Activated CD4-positive, alpha-beta T cell treated with anti-CD3 and anti-CD28 coated beads for 1 hour (primary cell): Measurements from ENCODE around the gene TMEM9.

Experiments
- DNase-seq: peaks from one replicate; pipeline ENCODE4 v3.0.0-alpha.2; 2020

TMEM9 gene

DNA sequence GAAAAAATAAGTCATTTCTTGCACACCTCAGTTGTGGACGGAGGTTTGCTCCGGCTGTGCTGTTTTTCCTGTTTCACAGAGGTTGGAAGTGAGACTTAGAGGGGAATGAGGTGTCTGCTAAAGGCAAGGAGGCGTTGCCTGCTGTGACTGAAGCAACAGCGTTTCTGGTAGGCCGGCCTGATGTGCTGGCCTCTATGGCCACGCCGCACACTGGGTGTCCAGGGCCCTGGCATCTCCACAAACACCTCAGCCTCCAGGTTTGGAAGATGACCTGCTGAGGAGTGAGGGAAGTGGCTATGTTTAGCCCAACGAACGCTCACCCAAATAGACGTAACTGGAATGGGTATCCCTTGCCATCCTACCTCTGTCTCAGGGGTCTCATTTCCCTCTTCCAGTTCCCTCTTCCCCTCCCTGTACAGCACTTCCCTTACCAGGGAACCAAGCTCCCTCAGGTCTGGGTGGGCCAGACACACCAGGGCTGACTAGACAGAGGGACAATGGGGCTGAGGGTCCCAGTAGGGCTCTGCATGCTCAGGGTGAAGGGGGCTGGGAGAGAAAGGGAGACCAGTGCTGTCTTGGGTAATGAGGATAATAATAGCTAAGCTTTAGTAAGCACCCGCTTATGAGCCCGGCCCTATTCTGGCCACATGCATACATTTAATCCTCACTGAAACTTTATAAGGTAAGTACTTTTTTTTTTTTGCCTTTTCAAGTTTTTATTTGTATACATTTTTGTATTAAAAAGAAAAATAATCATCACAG is 53.9 kb downstream of the TMEM9 start:
- DNase-seq, result no peak

DNA sequence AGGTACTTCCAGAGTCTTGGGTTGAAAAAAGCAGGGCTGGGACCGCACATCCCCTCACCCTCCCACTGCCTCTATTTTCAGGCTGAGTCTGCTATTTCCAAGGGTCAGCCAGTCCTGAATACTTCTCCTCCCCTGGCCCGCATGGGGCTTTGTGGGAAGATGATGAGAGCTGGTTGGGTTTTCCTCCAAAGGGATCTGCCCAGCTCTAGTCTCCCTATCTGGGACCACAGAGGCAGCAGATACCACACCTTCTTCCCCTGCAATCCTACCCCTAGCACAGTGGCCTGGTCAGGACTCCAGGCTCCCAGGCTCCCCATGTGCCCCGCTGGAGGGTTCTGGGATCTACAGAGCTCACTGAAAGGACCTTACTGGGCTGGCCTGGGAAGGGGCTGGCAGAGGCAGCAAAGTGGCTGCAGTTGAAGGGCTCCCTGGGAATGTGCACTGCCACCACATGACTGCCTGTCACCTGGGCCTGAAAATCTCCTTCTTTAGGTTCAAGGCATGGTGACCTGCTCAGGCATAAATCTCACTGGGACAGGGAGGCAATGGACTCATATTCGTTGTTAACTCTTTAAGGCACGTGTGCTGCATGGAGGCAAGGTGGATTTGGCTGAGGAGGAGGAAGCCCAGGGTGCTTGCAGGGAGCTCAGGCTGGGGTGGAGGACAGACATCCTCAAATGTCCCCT is 55.1 kb downstream of the TMEM9 start:
- DNase-seq, result no peak

DNA sequence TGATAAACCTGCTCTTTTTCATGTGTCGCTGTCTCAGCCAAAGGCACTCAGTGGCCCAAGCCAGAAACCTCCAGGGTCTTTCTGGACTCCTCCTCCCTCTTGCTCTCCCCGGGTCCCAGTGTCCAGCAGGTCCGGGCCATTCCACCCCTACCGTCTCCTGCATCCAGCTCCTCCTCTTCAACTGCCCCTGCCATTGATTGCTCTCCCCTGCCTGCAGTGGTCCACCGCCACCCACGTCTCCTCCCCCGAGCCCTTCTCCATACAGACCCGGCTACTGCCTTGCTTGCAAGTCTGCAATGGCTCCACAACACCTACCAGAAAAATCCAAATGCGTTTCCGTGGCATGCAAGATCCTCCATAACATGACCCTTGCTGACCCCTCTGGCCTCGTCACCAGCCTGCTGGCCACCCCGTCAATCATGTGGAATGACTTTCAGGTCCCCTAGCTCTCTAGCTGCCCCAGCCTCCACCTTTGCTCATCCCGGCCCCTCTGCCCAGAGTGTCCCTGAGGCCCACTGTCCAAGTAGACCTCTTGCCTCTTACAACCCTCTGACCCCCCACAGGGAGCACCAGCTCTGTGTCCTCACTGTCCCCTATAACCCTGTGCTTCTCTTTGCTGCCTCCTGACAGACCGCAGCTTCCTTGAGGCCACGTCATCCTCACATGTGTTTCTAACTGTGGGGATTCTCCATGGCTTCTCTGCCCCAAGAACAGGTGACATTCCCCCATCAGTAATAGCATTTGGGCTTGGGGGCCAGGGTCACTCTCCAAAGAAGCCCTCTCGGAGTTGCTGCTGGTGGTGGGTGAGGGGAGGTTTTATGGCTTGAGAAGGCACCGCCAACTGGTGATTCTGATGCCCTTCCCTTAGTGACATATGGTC is 57.1 kb downstream of the TMEM9 start:
- DNase-seq, result no peak

DNA sequence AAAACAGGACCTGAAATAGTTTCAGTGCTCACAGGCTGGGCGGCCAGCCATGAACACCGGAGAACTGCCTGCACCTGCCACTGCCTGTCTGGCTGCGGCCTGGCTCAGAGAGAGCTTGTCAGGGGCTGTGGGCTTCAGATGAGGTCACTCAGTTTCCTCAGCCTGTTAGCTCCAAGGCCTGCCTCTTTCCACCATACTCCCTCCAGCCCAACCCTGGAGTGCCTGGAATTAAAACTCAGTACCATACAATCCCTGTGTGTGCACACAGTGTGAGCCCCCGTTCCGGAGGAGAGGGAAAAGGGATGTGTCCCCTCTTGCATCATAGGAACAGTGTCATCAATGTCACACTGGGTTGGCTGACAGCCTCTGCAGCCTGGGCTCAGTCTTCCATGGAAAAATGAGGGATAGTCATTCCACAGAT is 58.2 kb downstream of the TMEM9 start:
- no peak for DNase-seq

DNA sequence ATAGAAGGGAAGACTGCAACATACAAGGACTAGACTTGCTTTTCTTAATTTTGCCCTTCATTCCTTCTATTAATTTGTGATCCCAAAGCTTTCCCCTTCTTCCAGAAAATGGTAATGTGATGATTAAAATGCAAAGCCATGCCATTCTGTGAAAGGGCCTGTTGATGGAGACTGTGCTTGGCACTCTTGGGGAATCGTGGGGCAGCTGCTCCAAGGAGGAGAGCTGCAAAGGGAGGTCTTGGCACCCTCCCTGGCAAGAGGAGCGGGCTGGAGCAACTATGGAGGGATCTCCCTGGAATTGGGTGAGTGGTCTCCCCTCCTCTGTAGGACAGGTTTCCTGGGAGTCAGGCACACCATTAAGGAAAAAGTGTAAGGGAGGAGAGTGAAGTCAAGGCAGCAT is 58.7 kb downstream of the TMEM9 start:
- DNase-seq, result no peak

DNA sequence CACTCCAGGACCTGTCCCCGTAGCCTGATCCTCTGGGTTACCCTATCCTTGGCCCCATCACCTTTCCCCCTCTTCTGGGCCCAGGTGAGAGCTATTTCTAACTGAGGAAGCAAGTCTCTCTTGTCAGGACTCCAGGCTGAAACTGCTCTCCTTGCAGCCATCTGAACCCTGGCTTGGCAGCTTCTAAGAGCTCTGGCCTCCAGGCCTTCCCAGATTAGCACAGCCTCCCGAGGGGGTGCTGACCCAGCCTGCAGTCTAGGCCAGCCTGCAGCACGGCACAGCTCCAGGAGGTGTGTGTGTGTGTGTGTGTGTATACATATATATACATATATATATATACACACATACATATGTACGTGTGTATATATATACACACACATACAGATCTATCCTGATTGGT is 59.4 kb downstream of the TMEM9 start:
- no peak for DNase-seq

DNA sequence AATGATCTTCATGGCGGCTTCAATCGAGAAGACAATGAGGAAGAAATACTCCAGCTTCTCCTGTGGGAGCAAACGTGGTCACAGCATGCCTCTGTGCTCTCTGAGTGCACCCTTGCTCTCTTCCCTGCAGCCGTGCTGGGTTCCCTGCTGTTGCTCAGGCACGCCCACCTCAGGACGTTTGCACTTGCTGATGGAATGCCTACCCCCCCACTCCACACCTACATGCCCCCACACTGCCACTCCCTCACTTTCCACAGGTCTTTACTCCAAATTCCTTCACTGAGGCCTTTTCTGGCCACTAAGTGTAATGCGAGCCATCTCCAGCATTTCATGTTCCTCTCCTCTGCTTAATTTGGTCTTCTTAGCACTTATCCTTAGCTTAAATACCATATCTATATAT is 60.3 kb downstream of the TMEM9 start:
- no peak for DNase-seq

DNA sequence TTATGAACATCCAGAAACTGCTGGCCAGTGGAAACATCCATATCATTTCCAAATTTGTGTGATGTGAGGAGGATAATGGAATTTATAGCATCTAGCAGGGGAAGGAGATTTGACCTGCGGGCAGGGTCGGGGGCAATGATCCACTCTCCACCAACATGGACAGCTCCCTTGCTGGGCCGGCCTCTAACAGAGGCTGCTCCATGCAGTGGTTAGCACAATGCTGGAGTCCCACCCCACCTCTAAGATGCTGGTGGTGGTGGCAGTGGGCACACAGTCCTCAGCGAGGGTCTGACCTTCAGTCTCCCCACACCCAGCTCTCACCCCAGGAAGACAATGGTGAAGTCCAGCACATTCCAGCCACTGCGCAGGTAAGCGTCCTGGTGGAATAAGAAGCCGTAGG is 60.7 kb downstream of the TMEM9 start:
- DNase-seq, result no peak

DNA sequence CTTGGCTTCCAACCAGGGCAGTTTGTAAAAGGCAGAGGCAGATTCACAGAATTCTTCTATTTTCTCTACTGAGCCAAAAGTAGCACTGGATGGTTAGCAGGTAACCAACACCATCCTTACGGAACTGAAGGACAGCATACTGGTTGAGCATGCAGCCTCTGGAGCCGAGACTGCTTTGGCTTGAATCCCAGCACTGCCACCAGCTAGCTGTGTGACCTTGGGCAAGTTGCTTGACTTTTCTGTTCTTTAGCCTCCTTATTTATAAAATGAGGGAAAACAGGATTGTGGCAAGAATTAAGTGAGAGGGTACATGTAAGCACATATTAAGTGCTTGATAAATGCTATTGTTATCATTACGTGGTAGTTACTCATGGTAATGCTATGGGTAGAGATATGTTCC is 61.5 kb downstream of the TMEM9 start:
- no peak for DNase-seq

DNA sequence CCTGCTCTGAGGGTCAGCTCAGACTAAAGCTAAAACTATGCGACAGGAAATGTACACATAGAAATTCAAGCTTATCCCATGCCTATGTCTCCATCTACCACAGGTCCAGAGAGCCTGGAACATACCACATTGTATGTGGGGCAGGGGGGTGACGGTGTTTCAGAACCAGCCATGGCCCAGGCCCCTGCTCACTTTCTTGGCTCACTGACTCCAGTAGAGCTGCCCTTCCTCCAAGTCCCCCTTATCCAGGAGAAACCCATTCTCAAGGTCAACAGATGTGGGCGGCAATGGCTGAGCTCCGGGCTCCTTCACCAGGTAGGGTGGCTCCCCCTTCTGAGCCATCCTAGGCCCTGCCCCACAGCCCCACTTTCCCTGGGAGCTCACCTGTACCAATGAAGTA is 63.0 kb downstream of the TMEM9 start:
- DNase-seq, result no peak

DNA sequence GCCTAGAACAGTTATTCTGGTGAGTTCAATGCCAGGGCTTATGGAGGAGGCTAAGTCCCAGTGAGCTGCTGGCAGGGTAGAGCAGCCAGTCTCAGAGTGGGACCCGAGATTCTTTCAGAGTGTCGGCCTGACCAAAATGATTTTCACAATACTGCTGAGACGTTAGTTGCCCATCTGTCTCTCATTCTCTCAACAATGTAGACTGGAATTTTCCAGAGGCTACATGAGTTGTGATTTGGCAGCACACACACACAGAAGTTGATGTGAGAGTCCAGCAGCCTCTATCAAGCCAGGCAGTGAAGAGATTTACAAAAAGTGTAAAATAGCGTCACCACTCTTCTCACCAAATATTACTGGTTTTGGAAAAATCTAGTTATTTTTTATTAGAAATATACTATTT is 63.7 kb downstream of the TMEM9 start:
- DNase-seq, result no peak

DNA sequence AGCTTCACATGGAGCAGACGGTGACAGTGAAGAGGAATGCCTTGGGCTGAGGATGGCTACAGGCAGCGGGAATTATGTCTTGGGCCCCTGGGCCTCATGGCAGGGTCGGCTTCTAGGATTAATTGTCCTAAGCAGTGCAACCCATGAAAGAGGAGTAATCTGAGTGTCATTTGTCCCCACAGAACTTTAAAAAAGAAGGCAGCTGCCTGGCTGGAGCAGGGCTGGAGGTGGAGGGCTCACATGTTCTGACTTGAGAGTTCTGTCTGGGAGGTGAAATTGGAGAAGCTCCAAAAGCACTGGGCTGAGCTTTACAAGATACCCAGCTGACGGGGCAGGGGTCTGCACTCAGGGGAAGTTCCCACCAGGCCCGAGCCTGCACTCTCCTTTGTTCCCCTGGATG is 64.7 kb downstream of the TMEM9 start:
- DNase-seq, result no peak

DNA sequence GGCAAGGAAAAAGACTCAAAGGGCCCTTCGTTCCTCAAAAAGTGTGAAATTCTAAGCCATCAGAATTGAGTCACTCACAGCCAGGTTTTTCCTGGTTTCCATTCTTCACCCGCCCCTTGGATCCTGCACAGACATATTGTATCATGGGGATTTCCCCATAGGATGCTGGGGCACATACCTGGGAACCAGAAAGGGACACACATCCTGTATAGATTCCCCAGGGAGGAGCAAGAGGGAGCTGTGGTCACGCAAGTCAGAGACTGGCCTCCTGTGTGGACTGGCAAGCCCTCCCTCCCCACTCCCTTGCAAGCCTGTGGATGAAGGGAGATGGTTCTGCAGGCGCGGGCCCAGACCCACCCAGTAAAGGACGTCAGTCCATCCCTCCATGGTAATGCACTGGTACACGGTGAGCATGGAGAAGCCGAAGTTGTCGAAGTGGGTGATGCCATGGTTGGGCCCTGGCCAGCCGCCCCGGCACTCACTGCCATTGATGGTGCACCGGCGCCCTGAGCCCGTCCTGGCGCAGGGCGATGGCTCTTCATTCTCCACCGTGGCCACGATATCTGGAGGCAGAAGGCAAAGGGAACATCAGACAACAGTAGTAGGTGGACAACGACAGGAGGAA is 65.3 kb downstream of the TMEM9 start:
- DNase-seq, result no peak

DNA sequence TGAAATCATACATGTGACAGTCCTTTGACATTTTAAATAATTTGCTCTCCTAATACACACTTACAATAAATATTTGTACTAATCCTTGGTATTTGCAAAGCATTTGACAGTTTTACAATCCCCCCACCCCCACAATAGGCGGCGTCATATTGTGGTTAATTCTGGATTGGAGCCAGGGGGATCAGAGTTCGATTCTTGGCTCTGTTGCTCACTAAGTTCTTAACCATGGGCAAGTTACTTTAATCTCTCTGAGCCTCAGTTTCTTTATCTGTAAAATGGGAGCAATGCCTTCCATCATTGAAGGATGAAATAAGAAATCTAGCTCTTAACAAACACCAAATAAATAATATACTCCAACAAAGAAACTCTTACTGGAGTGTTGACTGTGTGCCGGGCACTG is 65.9 kb downstream of the TMEM9 start:
- DNase-seq, result no peak

DNA sequence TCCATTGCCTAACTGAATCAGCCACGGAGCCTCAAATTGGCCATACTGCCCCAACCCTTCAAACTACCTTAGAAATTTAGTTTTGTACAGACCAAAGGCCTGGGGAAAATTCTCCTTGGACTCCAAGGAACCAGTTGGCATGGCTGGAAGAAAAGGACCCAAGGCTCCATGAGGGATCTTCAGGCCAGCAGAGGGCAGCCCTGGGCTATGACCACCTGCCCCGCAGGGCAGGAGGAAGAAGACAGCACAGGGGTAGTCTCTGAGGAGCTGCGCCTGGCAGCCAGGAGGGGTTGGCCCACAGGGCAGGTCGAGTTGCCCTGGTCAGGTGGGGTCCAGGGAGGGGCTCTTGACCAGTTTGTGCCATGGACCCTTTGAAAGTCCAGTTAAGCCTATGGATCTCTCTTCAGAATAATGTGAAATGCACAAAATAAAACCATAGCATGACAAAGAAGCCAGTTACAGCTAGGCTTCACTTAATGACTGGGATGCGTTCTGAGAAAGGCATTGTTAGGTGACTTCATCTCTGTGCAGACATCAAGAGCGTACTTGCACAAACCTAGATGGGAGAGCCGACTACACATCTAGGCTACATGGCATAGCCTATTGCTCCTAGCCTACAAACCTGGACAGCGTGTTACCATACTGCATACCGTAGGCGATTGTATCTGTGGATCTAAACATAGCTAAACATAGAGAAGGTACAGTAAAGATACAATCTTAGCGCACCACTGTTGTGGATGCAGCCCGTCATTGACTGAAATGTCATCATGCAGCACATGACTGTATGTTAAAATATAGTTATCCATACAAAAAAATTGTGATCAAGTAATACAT is 68.2 kb downstream of the TMEM9 start:
- no peak for DNase-seq
